Measurements from ENCODE around the gene SLC38A10.

- no peak for TF ChIP-seq CTCF (CRISPR knock-in tag; IDR thresholded peaks at IDR 0.05)
- no peak for TF ChIP-seq NPAS2 (CRISPR knock-in tag; IDR thresholded peaks at IDR 0.05; ENCODE audit: borderline replicate concordance)
These were observed 98.3 kb downstream of the SLC38A10 start for GRCh38 chr17:81196505-81197408.

Data from HepG2 (cell line).